GM12801 (cell line): ENCODE data around the gene LSM14B.

Source experiments
- CTCF ChIP-seq: IDR thresholded peaks from one replicate; pipeline ENCODE4 v1.5.1; 2011; ENCODE audit warnings: control low read depth; ENCODE audit not compliant: insufficient read length; ENCODE audit errors: extremely low read depth

Gene LSM14B

GRCh38 chr20:62121776-62122653 is at the start of gene LSM14B:
TSS of gene LSM14B (plus strand) at chr20:62122475. CDS start at chr20:62122667, 192 bp downstream.
- TF ChIP-seq CTCF, result no peak

GRCh38 chr20:62073323-62073722 is 49.0 kb upstream of the LSM14B start:
- TF ChIP-seq CTCF, result no peak

GRCh38 chr20:62079166-62079565 is 43.1 kb upstream of the LSM14B start:
- no peak for TF ChIP-seq CTCF

- no peak for TF ChIP-seq CTCF
Observed at GRCh38 chr20:62080249-62080990, 41.9 kb upstream of the LSM14B start.

- no peak for TF ChIP-seq CTCF
Observed at GRCh38 chr20:62083312-62083711, 39.0 kb upstream of the LSM14B start.

- TF ChIP-seq CTCF, result no peak
Observed at GRCh38 chr20:62085206-62085605, 37.1 kb upstream of the LSM14B start.

GRCh38 chr20:62087227-62087626 is 35.0 kb upstream of the LSM14B start:
- no peak for TF ChIP-seq CTCF
